HepG2 (cell line): ENCODE measurements around the gene DLG2. TPM values are rescaled to one million over a fixed set of nuclear protein-coding genes. Genes with fewer than 3 reads are reported as not detected.

ENCODE experiments used
- ATF1 ChIP-seq: IDR thresholded peaks from 2 replicates; pipeline ENCODE4 v1.6.1; 2016; ENCODE audit warnings: mild to moderate bottlenecking, control low read depth
- CREB1 ChIP-seq, 2 experiments: fragments of 450-650 bp in 1 of 2; IDR thresholded peaks; 2 replicates each; pipeline ENCODE4 v1.6.1; 2016 to 2017; ENCODE audit warnings: control low read depth in 1 of 2, mild to moderate bottlenecking in 1 of 2, missing compliant biosample characterization in 1 of 2, missing genetic modification characterization in 1 of 2
- GFI1 ChIP-seq: sonication (generic); formaldehyde crosslinking; IDR thresholded peaks from 2 replicates; pipeline ENCODE4 v1.5.0; 2020; ENCODE audit warnings: missing genetic modification reagents, mild to moderate bottlenecking, borderline replicate concordance
- NR2F6 ChIP-seq, 2 experiments: IDR thresholded peaks; 2 replicates each; pipeline ENCODE4 v1.6.1; 2016; ENCODE audit warnings: antibody characterized with exemption in 1 of 2, mild to moderate bottlenecking in 1 of 2
- ONECUT2 ChIP-seq: sonication (generic); formaldehyde crosslinking; IDR thresholded peaks from 2 replicates; pipeline ENCODE4 v1.4.0; 2020; ENCODE audit warnings: missing genetic modification reagents
- POLR2A ChIP-seq, 2 experiments: IDR thresholded peaks; 2 replicates each; pipeline ENCODE4 v1.6.1; 2011; ENCODE audit warnings: low read depth in 2 of 2, low read length in 2 of 2, mild to moderate bottlenecking in 1 of 2, moderate library complexity in 1 of 2; ENCODE audit not compliant: insufficient read depth in 1 of 2
- SAFB2 ChIP-seq: sonication (generic); formaldehyde crosslinking; IDR thresholded peaks from 2 replicates; pipeline ENCODE4 v1.5.1; 2020; ENCODE audit warnings: missing genetic modification reagents, low read depth, mild to moderate bottlenecking, borderline replicate concordance
- ZFP62 ChIP-seq: sonication (generic); formaldehyde crosslinking; IDR thresholded peaks from 2 replicates; pipeline ENCODE4 v1.4.0; 2020; ENCODE audit warnings: missing genetic modification reagents
- ZNF121 ChIP-seq: sonication (generic); formaldehyde crosslinking; IDR thresholded peaks from 2 replicates; pipeline ENCODE4 v1.5.0; 2020; ENCODE audit warnings: mild to moderate bottlenecking, missing genetic modification reagents
- ZNF501 ChIP-seq: sonication (generic); formaldehyde crosslinking; IDR thresholded peaks from 2 replicates; pipeline ENCODE4 v1.5.1; 2020; ENCODE audit warnings: mild to moderate bottlenecking, moderate library complexity, missing genetic modification reagents
- ZNF549 ChIP-seq: sonication (generic); formaldehyde crosslinking; IDR thresholded peaks from 2 replicates; pipeline ENCODE4 v1.5.0; 2020; ENCODE audit warnings: missing genetic modification reagents
- ZNF703 ChIP-seq: sonication (generic); formaldehyde crosslinking; IDR thresholded peaks from 2 replicates; pipeline ENCODE4 v1.5.1; 2020; ENCODE audit warnings: missing genetic modification reagents, mild to moderate bottlenecking, moderate library complexity, borderline replicate concordance
- ZNF740 ChIP-seq: sonication (generic); formaldehyde crosslinking; IDR thresholded peaks from 2 replicates; pipeline ENCODE4 v1.4.0; 2020; ENCODE audit warnings: missing genetic modification reagents
- polyA plus RNA-seq, 8 experiments: library from polyadenylated mRNA; depleted of rRNA in 3 of 8; stranded (reverse) in 7 of 8; unstranded in 1 of 8; fragments of >200 nt; fragmentation: Illumina TruSeq in 4 of 8; extraction: Trizol in 4 of 8; gene quantifications; 2 replicates each; pipeline versions ENCODE4 v1.2.1 to v1.2.3, GENCODE V29; 2011 to 2016; ENCODE audit warnings: low read depth in 4 of 8, missing spikeins in 1 of 8, mixed read lengths in 1 of 8; ENCODE audit not compliant: insufficient read depth in 1 of 8
- total RNA-seq, 5 experiments: library from RNA; depleted of rRNA; stranded (reverse); fragments of >200 nt; fragmentation: Illumina TruSeq; extraction: Trizol; gene quantifications; 2 replicates each; pipeline ENCODE4 v1.2.3, GENCODE V29; 2016; ENCODE audit warnings: low read depth in 1 of 5
- TF ChIP-seq, protein P1 (sequence below), 2 experiments: fragments of 450-650 bp in 1 of 2; sonication (generic) in 1 of 2; formaldehyde crosslinking in 1 of 2; IDR thresholded peaks; 2 replicates each; pipeline versions ENCODE4 v1.6.1 to v1.8.0; 2016 to 2022; ENCODE audit warnings: antibody characterized with exemption in 1 of 2, mild to moderate bottlenecking in 1 of 2, missing genetic modification reagents in 1 of 2
- TF ChIP-seq, protein P2 (sequence below): conservative IDR thresholded peaks from 2 replicates; pipeline ENCODE4 v1.6.1; 2018; ENCODE audit warnings: missing genetic modification reagents
- TF ChIP-seq, protein P3 (sequence below): sonication (generic); formaldehyde crosslinking; IDR thresholded peaks from 2 replicates; pipeline ENCODE4 v1.5.0; 2020; ENCODE audit warnings: missing genetic modification reagents, mild to moderate bottlenecking, borderline replicate concordance

Gene DLG2
- total and polyA plus RNA-seq, 2 of the 13 experiments (the other 11 are each of a cell fraction or from before 2014, with no cell fraction given): 0.46 to 1.0 TPM

DNA sequence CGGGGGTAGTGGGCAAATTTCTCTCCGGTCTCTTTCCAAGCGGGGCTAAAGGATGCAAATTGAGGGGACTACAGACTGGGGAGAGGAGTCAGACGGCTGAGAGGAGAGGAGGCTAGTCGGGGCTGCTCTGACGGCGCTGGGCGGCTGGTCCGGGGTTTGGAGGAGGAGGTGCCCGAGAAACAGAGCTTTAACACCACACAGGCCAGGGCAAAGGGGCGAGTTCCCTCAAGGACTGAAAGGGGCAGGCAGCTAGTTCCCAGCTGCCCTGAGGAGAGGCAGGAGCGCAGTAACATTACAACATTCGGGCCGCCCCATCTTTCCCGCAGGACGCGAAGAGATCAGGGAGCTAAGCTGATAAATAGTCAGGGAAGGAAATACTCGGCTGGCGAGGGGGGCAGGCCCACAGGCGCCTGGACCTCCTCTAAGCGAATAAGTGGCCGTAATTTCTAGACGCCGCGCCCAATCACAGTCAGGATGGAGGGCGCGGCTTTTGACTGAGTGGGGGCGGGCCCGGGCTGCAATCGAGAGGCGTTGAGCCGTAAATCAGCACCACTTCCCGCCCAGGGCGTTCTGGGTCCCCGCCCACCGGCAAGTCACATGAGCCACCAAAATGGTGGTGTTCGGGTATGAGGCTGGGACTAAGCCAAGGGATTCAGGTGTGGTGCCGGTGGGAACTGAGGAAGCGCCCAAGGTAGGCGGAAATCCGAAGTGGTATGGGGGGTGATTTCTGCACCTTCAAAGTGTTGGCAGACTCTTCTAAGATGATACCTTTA lies 1.0 kb upstream of the DLG2 start, which contains the start of gene TMEM126B (continued):
- TF ChIP-seq, protein P1, sequence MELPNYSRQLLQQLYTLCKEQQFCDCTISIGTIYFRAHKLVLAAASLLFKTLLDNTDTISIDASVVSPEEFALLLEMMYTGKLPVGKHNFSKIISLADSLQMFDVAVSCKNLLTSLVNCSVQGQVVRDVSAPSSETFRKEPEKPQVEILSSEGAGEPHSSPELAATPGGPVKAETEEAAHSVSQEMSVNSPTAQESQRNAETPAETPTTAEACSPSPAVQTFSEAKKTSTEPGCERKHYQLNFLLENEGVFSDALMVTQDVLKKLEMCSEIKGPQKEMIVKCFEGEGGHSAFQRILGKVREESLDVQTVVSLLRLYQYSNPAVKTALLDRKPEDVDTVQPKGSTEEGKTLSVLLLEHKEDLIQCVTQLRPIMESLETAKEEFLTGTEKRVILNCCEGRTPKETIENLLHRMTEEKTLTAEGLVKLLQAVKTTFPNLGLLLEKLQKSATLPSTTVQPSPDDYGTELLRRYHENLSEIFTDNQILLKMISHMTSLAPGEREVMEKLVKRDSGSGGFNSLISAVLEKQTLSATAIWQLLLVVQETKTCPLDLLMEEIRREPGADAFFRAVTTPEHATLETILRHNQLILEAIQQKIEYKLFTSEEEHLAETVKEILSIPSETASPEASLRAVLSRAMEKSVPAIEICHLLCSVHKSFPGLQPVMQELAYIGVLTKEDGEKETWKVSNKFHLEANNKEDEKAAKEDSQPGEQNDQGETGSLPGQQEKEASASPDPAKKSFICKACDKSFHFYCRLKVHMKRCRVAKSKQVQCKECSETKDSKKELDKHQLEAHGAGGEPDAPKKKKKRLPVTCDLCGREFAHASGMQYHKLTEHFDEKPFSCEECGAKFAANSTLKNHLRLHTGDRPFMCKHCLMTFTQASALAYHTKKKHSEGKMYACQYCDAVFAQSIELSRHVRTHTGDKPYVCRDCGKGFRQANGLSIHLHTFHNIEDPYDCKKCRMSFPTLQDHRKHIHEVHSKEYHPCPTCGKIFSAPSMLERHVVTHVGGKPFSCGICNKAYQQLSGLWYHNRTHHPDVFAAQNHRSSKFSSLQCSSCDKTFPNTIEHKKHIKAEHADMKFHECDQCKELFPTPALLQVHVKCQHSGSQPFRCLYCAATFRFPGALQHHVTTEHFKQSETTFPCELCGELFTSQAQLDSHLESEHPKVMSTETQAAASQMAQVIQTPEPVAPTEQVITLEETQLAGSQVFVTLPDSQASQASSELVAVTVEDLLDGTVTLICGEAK (IDR thresholded peaks at IDR 0.05): no peak
- TF ChIP-seq, protein P1 (CRISPR knock-in tag; IDR thresholded peaks at IDR 0.05): no peak; the same call in 1 of the 2 replicates
- TF ChIP-seq ONECUT2 (CRISPR knock-in tag): no peak
- TF ChIP-seq ATF1 (CRISPR knock-in tag): peak; percentile 42; the same call in 1 of the 2 replicates
- no peak for TF ChIP-seq SAFB2 (CRISPR knock-in tag)
- no peak for TF ChIP-seq NR2F6 (IDR thresholded peaks at IDR 0.05)
- TF ChIP-seq NR2F6 (CRISPR knock-in tag; IDR thresholded peaks at IDR 0.05): no peak
- no peak for TF ChIP-seq ZNF549
- no peak for TF ChIP-seq ZNF740 (CRISPR knock-in tag)
- TF ChIP-seq POLR2A (IDR thresholded peaks at IDR 0.05; ENCODE audit: insufficient read depth in 1 of 2, low read depth in 2 of 2, low read length in 2 of 2): peak; percentile 87 to 93
- TF ChIP-seq CREB1 (IDR thresholded peaks at IDR 0.05): 0 out of 2 replicates have a peak, but pooled peaks have one; percentile 19
- TF ChIP-seq CREB1 (CRISPR knock-in tag; IDR thresholded peaks at IDR 0.05): 0 out of 2 replicates have a peak, but pooled peaks have one; percentile 59
- TF ChIP-seq, protein P2, sequence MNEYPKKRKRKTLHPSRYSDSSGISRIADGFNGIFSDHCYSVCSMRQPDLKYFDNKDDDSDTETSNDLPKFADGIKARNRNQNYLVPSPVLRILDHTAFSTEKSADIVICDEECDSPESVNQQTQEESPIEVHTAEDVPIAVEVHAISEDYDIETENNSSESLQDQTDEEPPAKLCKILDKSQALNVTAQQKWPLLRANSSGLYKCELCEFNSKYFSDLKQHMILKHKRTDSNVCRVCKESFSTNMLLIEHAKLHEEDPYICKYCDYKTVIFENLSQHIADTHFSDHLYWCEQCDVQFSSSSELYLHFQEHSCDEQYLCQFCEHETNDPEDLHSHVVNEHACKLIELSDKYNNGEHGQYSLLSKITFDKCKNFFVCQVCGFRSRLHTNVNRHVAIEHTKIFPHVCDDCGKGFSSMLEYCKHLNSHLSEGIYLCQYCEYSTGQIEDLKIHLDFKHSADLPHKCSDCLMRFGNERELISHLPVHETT (CRISPR knock-in tag): no peak
- TF ChIP-seq, protein P3, sequence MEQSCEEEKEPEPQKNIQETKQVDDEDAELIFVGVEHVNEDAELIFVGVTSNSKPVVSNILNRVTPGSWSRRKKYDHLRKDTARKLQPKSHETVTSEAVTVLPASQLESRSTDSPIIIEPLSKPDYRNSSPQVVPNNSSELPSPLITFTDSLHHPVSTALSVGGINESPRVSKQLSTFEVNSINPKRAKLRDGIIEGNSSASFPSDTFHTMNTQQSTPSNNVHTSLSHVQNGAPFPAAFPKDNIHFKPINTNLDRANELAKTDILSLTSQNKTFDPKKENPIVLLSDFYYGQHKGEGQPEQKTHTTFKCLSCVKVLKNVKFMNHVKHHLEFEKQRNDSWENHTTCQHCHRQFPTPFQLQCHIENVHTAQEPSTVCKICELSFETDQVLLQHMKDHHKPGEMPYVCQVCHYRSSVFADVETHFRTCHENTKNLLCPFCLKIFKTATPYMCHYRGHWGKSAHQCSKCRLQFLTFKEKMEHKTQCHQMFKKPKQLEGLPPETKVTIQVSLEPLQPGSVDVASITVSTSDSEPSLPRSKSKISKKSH: 0 out of 2 replicates have a peak, but pooled peaks have one; percentile 18
- TF ChIP-seq ZNF501 (CRISPR knock-in tag): peak; percentile 53; the same call in 1 of the 2 replicates
- TF ChIP-seq GFI1 (CRISPR knock-in tag): peak; percentile 31; the same call in 1 of the 2 replicates
- TF ChIP-seq ZNF703 (CRISPR knock-in tag): 0 out of 2 replicates have a peak, but pooled peaks have one; percentile 33
- TF ChIP-seq ZNF121 (CRISPR knock-in tag): no peak
- no peak for TF ChIP-seq ZFP62 (CRISPR knock-in tag)
